Activated CD8-positive, alpha-beta memory T cell treated with anti-CD3 and anti-CD28 coated beads for 24 hours (primary cell): ENCODE measurements around the gene SULF2.

ENCODE experiments used
- DNase-seq: peaks from one replicate; pipeline ENCODE4 v3.0.0-alpha.2; 2020

SULF2 gene

DNA sequence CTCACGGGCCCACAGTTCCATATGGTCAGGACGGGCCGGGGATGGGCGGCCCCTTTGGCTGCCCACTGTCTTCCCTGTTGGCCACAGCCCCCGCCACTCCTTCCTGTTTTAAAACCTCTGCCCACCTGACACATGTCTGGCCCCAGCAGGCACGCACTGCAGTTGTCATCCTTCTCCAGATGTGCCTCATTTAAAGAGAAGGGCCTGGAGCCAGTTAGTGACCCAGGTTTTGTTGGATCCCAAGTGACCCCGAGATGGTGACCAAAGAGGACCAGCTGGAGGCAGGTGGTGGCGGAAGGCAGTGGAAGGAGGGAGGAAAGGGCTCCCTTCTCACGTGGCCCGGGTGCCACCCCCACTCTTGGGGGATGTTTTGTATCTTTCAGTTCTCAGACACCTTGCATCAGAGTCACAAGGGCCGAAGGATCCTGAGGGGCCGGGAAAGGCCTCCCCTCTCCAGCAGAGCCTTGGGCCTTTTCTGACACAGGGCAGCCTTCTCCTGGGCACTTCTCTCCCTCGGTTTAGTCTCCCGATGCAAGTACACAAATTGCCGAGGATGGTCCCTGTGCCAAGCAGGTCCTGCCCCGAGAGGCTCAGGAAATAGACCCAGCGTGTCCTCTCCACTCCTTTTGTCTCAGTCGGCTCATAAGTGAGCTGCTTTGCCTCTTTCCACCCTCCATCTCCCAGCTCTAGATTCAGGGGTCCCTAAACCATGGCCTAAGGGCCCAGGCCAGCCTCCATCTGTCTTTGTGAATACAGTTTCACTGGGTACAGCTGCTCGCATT is 117.6 kb downstream of the SULF2 start:
- DNase-seq = no peak

DNA sequence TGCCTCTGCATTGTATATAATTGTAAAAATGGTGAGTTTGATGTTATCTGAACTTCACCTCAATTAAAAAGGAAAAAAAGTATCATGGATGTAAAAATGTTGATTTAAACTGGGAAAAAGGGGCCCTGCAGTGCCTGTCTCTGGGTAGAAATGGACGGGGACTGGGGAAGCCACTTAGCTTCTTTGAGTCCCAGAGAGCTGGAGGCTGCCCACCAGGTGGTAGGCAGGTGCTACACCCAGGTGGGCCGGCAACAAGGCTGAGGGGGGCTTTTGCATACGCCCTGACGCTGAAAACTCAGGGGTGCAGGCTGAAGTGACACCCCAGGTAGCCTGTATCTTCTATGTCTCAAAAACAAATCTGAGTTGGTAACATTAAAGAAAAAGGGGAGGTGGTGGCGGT is 118.2 kb downstream of the SULF2 start:
- no peak for DNase-seq

DNA sequence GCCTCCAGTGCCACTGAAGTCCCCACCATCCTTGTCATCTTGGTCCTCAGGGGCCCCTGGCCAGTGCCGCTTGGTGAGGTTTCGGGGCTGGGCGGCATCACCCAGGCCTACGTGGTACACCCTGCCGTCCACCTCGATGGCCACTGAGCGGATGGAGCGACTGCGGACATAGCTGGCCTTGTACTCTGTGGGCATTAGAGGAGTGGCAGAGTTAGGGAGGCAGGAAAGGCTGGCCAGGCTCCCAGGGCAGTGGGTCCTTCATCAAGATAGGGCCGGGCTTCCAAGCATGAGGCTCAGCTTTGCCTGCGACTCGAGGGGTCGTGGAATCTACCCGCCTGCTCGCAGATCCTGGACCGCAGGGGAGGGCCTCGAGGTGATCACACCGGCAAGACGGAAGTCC is 119.0 kb downstream of the SULF2 start:
- no peak for DNase-seq

GRCh38 chr20:47665221-47665991 is 119.9 kb downstream of the SULF2 start:
- no peak for DNase-seq

DNA sequence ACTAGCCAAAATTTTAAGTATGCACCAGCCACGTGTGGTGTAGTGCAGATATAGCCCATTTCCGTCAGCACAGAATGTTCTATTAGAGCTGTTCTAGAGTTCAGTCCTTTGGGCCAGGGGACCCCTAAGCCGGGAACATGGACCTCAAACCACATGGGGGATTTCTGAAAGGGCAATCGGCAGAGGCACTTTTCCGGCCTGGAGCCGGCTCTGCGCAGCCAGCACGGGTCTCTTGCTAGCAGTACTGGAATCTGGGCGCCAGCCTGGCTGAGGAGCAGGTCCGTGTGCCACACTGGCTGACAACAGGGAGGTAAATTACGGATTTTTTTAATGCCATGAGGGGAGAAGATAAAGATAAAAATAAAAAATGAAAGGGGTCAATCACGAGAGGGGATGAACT is 120.5 kb downstream of the SULF2 start:
- no peak for DNase-seq

DNA sequence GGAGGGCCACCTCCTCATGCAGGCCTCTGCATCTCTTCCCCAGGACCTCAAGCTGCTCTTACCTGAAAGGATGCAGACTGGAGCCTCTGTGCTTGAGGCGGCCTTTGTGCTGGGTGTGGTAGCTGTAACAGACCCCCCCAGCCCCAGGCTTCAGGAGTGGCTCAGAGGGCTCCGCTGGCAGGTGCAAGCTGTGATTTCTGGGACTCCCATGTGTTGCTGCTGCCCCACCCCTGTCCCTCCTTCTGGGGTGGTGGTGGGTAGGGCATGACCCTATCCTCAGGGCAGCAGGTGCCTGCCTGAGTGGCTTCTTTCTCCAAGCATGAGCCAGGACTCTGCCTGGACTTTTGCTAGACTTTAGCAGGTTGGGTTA is 121.2 kb downstream of the SULF2 start:
- no peak for DNase-seq

DNA sequence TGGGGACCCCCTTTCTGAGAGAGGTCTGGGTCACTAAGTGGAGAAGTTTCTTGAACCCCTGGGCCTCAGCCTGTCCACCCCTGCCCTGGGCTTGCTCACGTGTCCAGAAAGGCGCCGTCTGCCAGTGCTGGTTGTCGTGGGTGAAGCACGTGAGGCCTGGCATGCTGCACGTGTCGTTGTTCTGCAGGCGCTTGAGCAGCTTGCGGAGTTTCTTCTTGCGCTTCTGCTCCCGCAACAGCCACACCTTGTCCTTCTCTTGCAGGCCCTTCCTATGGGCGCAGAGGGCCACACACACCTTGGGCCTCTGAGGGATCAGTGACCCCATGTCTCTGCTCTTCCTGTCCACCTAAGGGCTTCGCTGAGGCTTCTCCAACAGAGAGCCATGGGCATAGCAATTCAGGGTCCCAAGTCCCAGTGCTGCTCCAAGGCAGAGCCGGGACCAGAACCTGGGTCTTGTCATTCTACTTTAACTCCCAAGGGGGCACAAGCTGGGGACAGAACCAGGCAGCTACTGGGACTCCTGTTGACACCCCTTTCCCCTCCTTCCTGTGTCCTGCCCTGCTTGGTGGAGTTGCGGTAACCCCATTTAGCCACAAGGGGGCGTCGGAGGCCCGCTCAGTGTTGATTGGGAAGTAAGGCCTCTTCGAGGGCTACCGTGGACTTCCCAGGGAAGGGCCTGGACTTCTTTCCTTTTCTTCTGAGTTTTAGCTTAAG is 121.8 kb downstream of the SULF2 start:
- DNase-seq = peak; percentile 89

DNA sequence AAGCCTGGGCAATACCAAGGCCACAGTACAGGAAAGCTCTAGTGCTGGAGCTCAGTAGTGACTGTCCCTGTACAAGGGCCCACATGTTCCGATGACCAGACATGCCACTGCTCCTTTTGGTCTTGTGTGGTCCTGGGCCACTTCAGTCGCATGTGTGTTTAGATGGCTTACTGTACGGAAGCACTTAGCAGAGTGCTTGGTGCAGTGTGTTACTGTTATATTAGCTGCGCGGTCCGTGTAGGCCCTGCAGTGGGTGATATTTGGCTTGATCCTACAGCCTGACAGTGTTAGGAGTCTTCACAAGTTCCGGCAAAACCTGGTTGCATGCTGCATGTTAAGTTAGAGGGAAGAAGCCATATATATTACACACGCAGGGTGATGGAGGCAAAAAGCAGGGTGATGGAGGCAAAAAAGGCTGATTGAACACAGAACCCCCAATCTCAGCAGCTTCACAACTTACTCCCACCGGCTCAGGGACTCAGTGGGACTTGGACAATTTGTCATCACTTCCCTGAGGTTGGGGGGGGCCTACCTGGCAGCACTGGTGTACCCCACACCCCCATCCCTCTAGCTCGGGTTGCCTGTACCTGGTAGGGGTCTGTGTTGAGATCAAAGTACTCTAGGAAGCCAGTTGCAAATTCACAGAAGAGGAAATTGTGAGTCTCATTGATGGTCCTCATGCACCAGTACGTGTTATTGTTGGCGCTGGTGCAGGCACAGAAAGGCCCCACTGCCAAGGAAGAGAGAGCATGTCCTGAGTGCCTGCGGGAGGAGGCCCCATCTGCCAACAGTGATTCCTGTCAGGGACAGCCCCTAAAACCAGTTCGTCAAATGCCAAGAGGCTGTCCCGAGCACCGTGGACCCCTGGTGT is 122.6 kb downstream of the SULF2 start:
- peak; percentile 54 for DNase-seq

DNA sequence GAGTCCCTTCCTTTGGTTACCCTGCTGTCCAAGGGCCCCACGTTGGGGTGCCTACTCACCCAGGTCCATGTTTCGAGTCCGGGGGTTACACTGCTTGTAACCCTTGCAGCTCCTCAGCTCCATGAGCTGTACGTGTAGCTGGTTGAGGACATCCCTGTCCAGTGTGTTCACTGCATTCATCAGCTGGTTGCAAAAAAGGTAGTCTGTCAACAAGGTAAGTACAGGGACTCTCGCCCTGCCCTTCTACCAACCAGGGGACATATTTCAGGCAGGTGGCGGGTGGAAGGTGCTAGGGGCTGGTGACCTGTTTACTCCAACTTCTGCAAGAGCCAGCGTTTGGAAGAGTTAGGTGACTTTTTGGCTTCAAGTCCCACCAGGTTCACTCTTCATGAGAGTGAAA is 123.6 kb downstream of the SULF2 start:
- DNase-seq = peak; percentile 56

- no peak for DNase-seq
These were observed 124.1 kb downstream of the SULF2 start for GRCh38 chr20:47660983-47661700.

DNA sequence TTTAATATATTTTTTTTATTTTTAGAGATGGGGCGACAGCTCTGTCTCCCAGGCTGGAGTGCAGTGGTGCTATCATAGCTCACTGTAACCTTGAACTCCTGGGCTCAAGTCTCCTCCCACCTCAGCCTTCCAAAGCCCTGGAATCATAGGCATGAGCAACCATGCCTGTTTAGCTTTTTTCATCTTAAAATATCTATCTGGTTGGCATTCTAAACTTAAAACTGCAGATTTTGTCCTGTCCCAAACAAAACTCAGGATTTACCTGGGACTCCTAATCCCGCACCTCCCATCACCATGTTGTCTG is 124.7 kb downstream of the SULF2 start:
- DNase-seq = no peak

GRCh38 chr20:47659904-47660601 is 125.2 kb downstream of the SULF2 start:
- DNase-seq = no peak

GRCh38 chr20:47656318-47656717 is 129.0 kb downstream of the SULF2 start:
- no peak for DNase-seq

DNA sequence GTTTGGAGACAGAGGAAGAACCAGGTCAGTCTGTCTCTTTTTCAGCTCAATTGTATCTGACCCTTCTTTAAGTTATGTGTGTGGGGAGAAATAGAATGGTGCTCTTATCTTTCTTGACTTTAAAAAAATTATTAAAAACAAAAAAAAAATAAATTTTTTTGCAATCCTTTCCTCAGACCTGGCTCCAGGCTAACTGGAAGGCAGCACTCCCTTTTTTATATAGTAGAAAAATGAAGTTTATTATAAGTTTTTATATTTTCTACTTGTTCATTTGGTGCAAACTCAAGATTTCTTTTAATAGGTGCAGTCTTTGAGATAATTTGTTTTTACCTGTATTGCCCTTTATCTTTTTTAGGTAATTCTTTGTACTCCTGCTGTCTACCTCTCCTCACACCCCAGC is 129.6 kb downstream of the SULF2 start:
- no peak for DNase-seq

GRCh38 chr20:47654370-47654769 is 130.9 kb downstream of the SULF2 start:
- DNase-seq = no peak

GRCh38 chr20:47653869-47654268 is 131.4 kb downstream of the SULF2 start:
- no peak for DNase-seq

DNA sequence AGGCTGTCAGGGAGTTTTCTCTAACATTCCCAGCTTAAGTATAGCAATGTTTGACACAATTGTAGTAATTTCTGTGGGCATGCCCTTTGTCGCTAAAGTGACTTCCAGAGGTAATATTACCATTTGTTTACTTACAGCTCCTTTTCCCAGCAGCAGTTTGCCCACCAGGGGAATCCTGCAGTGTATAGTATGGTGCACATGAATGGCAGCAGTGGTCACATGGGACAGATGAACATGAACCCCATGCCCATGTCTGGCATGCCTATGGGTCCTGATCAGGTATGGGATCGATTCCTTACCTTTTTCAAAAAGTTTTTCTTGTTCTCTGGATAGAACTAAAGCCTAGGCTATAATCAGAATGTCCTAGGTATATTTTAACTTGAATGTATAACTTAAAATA is 132.5 kb downstream of the SULF2 start:
- DNase-seq = no peak

GRCh38 chr20:47652301-47652700 is 133.0 kb downstream of the SULF2 start:
- no peak for DNase-seq

- DNase-seq = no peak
These were observed 136.3 kb downstream of the SULF2 start for GRCh38 chr20:47648943-47649342.

- no peak for DNase-seq
These were observed 137.3 kb downstream of the SULF2 start for GRCh38 chr20:47647994-47648393.

- no peak for DNase-seq
These were observed 139.6 kb downstream of the SULF2 start for GRCh38 chr20:47645632-47646031.

DNA sequence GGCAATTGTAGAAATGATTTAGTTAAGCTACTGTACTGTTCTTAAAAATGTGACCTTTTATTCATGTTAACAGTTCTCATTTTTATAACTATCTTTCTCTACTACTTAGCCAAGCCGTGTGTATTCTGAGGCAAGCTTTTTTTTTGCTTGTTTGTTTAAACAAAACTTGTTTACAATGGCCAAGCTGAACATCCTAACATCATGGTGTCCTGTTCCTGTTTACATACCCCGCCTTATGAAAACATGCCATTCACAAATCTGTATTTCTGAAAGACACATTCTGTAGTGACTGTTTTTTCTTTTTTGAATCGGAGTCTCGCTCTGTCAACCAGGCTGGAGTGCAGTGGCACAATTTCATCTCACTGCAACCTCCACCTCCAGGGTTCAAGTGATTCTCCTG is 142.7 kb downstream of the SULF2 start:
- DNase-seq = no peak
